GM23338 (cell line): ENCODE data around the gene SLC26A4. TPM values are rescaled to one million over a fixed set of nuclear protein-coding genes. Genes with fewer than 3 reads are reported as not detected.

Experiments
- ATAC-seq: fragments of 200-7000 bp; cut with Tn5 transposase; 3 replicates; pipeline ENCODE4 v1.9.1; 2020
- DNase-seq: peaks from one replicate; pipeline ENCODE4 v3.0.0-alpha.2; 2015; ENCODE audit warnings: low spot score
- H2AFZ ChIP-seq: fragments of 200-600 bp; sonication (generic); 2 replicates; pipeline ENCODE4 v1.8.0; 2016; ENCODE audit warnings: antibody characterized with exemption, mild to moderate bottlenecking, moderate library complexity
- H3F3A ChIP-seq: fragments of 200-600 bp; sonication (generic); replicated peaks from 2 replicates; pipeline ENCODE4 v1.8.0; 2017; ENCODE audit warnings: antibody characterized with exemption, mixed run types, low read depth
- H3K27ac ChIP-seq: fragments of 200-600 bp; sonication (generic); 2 replicates; pipeline ENCODE4 v1.6.1; 2016; ENCODE audit warnings: low read depth
- H3K27me3 ChIP-seq: fragments of 200-600 bp; sonication (generic); 2 replicates; pipeline ENCODE4 v1.8.0; 2016; ENCODE audit warnings: mild to moderate bottlenecking, mixed run types, moderate library complexity; ENCODE audit not compliant: insufficient read depth
- H3K36me3 ChIP-seq: fragments of 200-600 bp; sonication (generic); 2 replicates; pipeline ENCODE4 v1.8.0; 2016; ENCODE audit warnings: mild to moderate bottlenecking; ENCODE audit not compliant: insufficient read depth
- H3K4me1 ChIP-seq: fragments of 200-600 bp; sonication (generic); 2 replicates; pipeline ENCODE4 v1.8.0; 2016; ENCODE audit warnings: mild to moderate bottlenecking, moderate library complexity; ENCODE audit not compliant: insufficient read depth
- H3K4me2 ChIP-seq: fragments of 200-600 bp; sonication (generic); 2 replicates; pipeline ENCODE4 v1.7.1; 2017; ENCODE audit warnings: mixed run types
- H3K4me3 ChIP-seq: fragments of 200-600 bp; sonication (generic); 2 replicates; pipeline ENCODE4 v1.6.1; 2016; ENCODE audit warnings: mixed run types
- H3K79me2 ChIP-seq: fragments of 200-600 bp; sonication (generic); replicated peaks from 2 replicates; pipeline ENCODE4 v1.8.0; 2017; ENCODE audit warnings: mild to moderate bottlenecking; ENCODE audit not compliant: insufficient read depth
- H3K9me2 ChIP-seq: fragments of 200-600 bp; sonication (generic); 2 replicates; pipeline ENCODE4 v1.8.0; 2017; ENCODE audit not compliant: insufficient read depth
- H4K20me1 ChIP-seq: fragments of 200-600 bp; sonication (generic); replicated peaks from 2 replicates; pipeline ENCODE4 v1.8.0; 2017; ENCODE audit warnings: mild to moderate bottlenecking; ENCODE audit not compliant: insufficient read depth
- H3K27ac Mint-ChIP-seq: 2 replicates; pipeline ENCODE4 v1.8.0; 2020; ENCODE audit warnings: inconsistent platforms, mild to moderate bottlenecking, moderate library complexity, mixed read lengths
- H3K27me3 Mint-ChIP-seq: 3 replicates; pipeline ENCODE4 v1.8.0; 2022; ENCODE audit warnings: low read depth, mild to moderate bottlenecking, moderate library complexity, mixed read lengths, inconsistent platforms; ENCODE audit not compliant: insufficient read depth, poor library complexity
- H3K36me3 Mint-ChIP-seq: 3 replicates; pipeline ENCODE4 v1.8.0; 2021; ENCODE audit warnings: low read depth, mild to moderate bottlenecking, inconsistent platforms, moderate library complexity, mixed read lengths
- H3K4me1 Mint-ChIP-seq: 3 replicates; pipeline ENCODE4 v1.8.0; 2020; ENCODE audit warnings: mild to moderate bottlenecking, inconsistent platforms, mixed read lengths
- H3K4me3 Mint-ChIP-seq: 3 replicates; pipeline ENCODE4 v1.8.0; 2021; ENCODE audit warnings: moderate library complexity, mild to moderate bottlenecking, inconsistent platforms, mixed read lengths
- H3K9me3 Mint-ChIP-seq: 3 replicates; pipeline ENCODE4 v1.8.0; 2020; ENCODE audit warnings: moderate library complexity, mild to moderate bottlenecking, inconsistent platforms, mixed read lengths
- CREB1 ChIP-seq: fragments of 250-450 bp; sonication (Bioruptor Pico); IDR thresholded peaks from 2 replicates; pipeline ENCODE4 v1.5.0; 2020; ENCODE audit warnings: low read depth, mild to moderate bottlenecking, moderate library complexity
- CTCF ChIP-seq, 2 experiments: fragments of 200-600 bp in 1 of 2; sonication (generic) in 1 of 2; conservative IDR thresholded peaks; 2 replicates each; pipeline versions ENCODE4 v1.5.1 to v1.6.1; 2016 to 2017; ENCODE audit warnings: antibody characterized with exemption in 2 of 2, low read depth in 2 of 2, mild to moderate bottlenecking in 2 of 2, moderate library complexity in 1 of 2
- EZH2 ChIP-seq: fragments of 200-600 bp; sonication (generic); IDR thresholded peaks from one replicate; pipeline ENCODE4 v1.8.0; 2017; ENCODE audit warnings: antibody characterized with exemption, mild to moderate bottlenecking, low read depth; ENCODE audit not compliant: unreplicated experiment
- JUNB ChIP-seq: IDR thresholded peaks from one replicate; pipeline ENCODE4 v1.6.1; 2016; ENCODE audit warnings: antibody characterized with exemption; ENCODE audit not compliant: unreplicated experiment
- ZNF114 ChIP-seq: fragments of 250-450 bp; sonication (Bioruptor Pico); IDR thresholded peaks from 2 replicates; pipeline ENCODE4 v1.5.0; 2020; ENCODE audit warnings: mild to moderate bottlenecking, moderate library complexity
- ZNF462 ChIP-seq: fragments of 250-450 bp; sonication (Bioruptor Pico); IDR thresholded peaks from 2 replicates; pipeline ENCODE4 v1.5.0; 2020; ENCODE audit warnings: mild to moderate bottlenecking, moderate library complexity
- long read RNA-seq: library from polyadenylated mRNA; unstranded; transcript quantifications from one replicate; pipeline ENCODE4 v2.0.0, GENCODE V29; 2020; ENCODE audit not compliant: unreplicated experiment
- polyA plus RNA-seq: library from polyadenylated mRNA; unstranded; fragments of >200 nt; fragmentation: Nextera tagmentation; extraction: Ambion mirVana; gene quantifications from 2 replicates; pipeline ENCODE4 v1.2.1, GENCODE V29; 2016
- total RNA-seq: library from RNA; depleted of rRNA; stranded (reverse); fragments of >200 nt; shearing (Covaris generic); gene quantifications from 2 replicates; pipeline ENCODE4 v1.2.3, GENCODE V29; 2014; rRNA removed

SLC26A4 gene
- 0.07 TPM in 1 of 2 replicates, not detected in the other for total RNA-seq
- polyA plus RNA-seq = not detected in 2 replicates
- long read RNA-seq, partial matches to known transcripts = 0 of 1 reads
- long read RNA-seq, other reads (novel, unspliced or antisense) = 1 of 1 reads

GRCh38 chr7:107660381-107661080, at the start of gene SLC26A4:
Gene SLC26A4 (plus strand): TSS chr7:107660828. CDS start chr7:107661642, 814 bp downstream.
- peaks cover 76% of the 10 kb centered on the region for H3K27me3 ChIP-seq

GRCh38 chr7:107613439-107613838, 47.2 kb upstream of the SLC26A4 start:
- no peaks in the 10 kb centered on the region for H3K9me2 ChIP-seq
- no peak for DNase-seq
- no peaks in the 10 kb centered on the region for H3K36me3 Mint-ChIP-seq
- no peaks in the 10 kb centered on the region for H3K4me1 ChIP-seq
- H3F3A ChIP-seq = no peaks in the 10 kb centered on the region
- no peaks in the 10 kb centered on the region for H4K20me1 ChIP-seq
- no peaks in the 10 kb centered on the region for H3K27me3 Mint-ChIP-seq
- no peak overlapping the region for H2AFZ ChIP-seq
- ATAC-seq = no peak
- H3K4me3 Mint-ChIP-seq = no peak overlapping the region
- H3K4me1 Mint-ChIP-seq = no peaks in the 10 kb centered on the region
- H3K9me3 Mint-ChIP-seq = no peaks in the 10 kb centered on the region
- H3K79me2 ChIP-seq = no peaks in the 10 kb centered on the region
- no peaks in the 10 kb centered on the region for H3K27me3 ChIP-seq
- no peak overlapping the region for H3K27ac ChIP-seq
- H3K4me2 ChIP-seq = no peak overlapping the region
- H3K4me3 ChIP-seq = no peak overlapping the region
- H3K36me3 ChIP-seq = no peaks in the 10 kb centered on the region
- no peak for TF ChIP-seq JUNB
- TF ChIP-seq ZNF462 (CRISPR knock-in tag) = no peak
- no peak for TF ChIP-seq ZNF114 (CRISPR knock-in tag)
- no peak for TF ChIP-seq CREB1 (CRISPR knock-in tag)
- no peak overlapping the region for H3K27ac Mint-ChIP-seq

More at GRCh38 chr7:107660381-107661080, at the start of gene SLC26A4:
- Histone ChIP-seq H3K4me2 (peak within 1 kb of the TSS; percentile 94), H3K4me3 (peak within 1 kb of the TSS; percentile 76), H3K36me3 (no peaks in the 10 kb centered on the region), H3K4me1 (no peaks in the 10 kb centered on the region; the same call in 1 of the 2 replicates), H3F3A (peaks cover 4% of the 10 kb centered on the region; the same call in 1 of the 2 replicates), H2AFZ (peak within 1 kb of the TSS; percentile 98), H3K9me2 (no peaks in the 10 kb centered on the region), H3K79me2 (no peaks in the 10 kb centered on the region), H4K20me1 (peaks cover 7% of the 10 kb centered on the region; the same call in 1 of the 2 replicates), H3K27ac (no peak within 1 kb of the TSS)
- DNase-seq (peak; percentile 64), ATAC-seq (peak; percentile 20)
- peaks cover 46% of the 10 kb centered on the region for H3K27me3 Mint-ChIP-seq
- no peaks in the 10 kb centered on the region; the same call in 2 of the 3 replicates for H3K36me3 Mint-ChIP-seq
- H3K27ac Mint-ChIP-seq = no peak within 1 kb of the TSS
- no peaks in the 10 kb centered on the region for H3K9me3 Mint-ChIP-seq
- peak within 1 kb of the TSS; percentile 83 for H3K4me3 Mint-ChIP-seq
- TF ChIP-seq EZH2 (peak; percentile 29), CTCF (conservative IDR thresholded peaks at IDR 0.05; ENCODE audit: low read depth in 2 of 2) (no peak; a peak in 1 of 4 replicates)
- H3K4me1 Mint-ChIP-seq = peaks cover 20% of the 10 kb centered on the region
